Measurements from ENCODE around the gene ARMC9.

The ARMC9 gene

DNA sequence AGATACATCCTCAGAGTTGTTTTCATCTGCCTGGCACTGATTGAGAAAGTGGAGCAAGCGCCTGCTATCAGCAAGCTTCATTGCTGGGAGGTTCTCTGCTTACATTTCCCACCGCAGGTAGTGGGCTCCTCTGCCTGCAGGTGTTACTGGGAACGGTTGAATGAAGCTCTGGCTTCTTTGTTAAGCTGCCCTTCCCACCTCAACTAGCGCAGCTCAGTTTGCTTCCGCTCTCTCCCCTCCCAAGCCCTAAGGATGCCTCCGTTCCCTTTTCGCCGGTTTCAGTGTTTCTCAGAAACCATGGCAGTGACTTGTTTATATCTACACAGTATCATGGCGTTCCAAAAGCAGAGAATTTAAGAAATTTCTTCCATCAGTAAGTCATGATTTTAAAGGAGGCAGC lies 124.9 kb downstream of the ARMC9 start:
- TF ChIP-seq, protein P1, sequence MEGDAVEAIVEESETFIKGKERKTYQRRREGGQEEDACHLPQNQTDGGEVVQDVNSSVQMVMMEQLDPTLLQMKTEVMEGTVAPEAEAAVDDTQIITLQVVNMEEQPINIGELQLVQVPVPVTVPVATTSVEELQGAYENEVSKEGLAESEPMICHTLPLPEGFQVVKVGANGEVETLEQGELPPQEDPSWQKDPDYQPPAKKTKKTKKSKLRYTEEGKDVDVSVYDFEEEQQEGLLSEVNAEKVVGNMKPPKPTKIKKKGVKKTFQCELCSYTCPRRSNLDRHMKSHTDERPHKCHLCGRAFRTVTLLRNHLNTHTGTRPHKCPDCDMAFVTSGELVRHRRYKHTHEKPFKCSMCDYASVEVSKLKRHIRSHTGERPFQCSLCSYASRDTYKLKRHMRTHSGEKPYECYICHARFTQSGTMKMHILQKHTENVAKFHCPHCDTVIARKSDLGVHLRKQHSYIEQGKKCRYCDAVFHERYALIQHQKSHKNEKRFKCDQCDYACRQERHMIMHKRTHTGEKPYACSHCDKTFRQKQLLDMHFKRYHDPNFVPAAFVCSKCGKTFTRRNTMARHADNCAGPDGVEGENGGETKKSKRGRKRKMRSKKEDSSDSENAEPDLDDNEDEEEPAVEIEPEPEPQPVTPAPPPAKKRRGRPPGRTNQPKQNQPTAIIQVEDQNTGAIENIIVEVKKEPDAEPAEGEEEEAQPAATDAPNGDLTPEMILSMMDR (conservative IDR thresholded peaks at IDR 0.05; ENCODE audit: control insufficient read depth, insufficient read depth, low read depth, low read length): no peak
- no peak overlapping the region for H3K4me3 ChIP-seq (ENCODE audit: control insufficient read depth, low read depth, low read length)
- no peak for DNase-seq (ENCODE audit: low read depth)

DNA sequence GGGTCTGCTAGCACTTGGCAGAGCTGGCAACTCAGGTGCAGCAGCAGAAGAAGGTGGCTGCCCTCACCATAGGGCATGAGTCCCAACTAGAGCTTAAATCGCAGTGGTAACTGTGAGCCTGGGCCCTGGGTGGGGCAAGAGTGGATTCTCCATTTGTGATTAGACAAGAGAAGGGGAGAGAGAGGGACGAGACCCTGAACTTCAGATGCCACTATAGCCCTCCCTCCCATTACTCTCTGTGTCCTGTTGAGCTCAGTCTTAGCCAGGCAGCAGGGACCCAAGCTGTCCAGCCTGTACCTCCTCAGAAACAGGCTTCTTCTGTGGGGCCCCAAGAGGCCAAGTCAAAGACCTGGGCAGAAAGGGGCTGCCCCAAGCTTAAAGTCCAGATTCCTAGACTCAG lies 127.4 kb downstream of the ARMC9 start:
- TF ChIP-seq, protein P1 (conservative IDR thresholded peaks at IDR 0.05; ENCODE audit: control insufficient read depth, insufficient read depth, low read depth, low read length): no peak
- H3K4me3 ChIP-seq (ENCODE audit: control insufficient read depth, low read depth, low read length): no peak overlapping the region
- DNase-seq (ENCODE audit: low read depth): no peak

GRCh38 chr2:231326404-231326803 lies 128.0 kb downstream of the ARMC9 start:
- TF ChIP-seq, protein P1 (conservative IDR thresholded peaks at IDR 0.05; ENCODE audit: control insufficient read depth, insufficient read depth, low read depth, low read length): no peak
- DNase-seq (ENCODE audit: low read depth): no peak
- H3K4me3 ChIP-seq (ENCODE audit: control insufficient read depth, low read depth, low read length): no peak overlapping the region

DNA sequence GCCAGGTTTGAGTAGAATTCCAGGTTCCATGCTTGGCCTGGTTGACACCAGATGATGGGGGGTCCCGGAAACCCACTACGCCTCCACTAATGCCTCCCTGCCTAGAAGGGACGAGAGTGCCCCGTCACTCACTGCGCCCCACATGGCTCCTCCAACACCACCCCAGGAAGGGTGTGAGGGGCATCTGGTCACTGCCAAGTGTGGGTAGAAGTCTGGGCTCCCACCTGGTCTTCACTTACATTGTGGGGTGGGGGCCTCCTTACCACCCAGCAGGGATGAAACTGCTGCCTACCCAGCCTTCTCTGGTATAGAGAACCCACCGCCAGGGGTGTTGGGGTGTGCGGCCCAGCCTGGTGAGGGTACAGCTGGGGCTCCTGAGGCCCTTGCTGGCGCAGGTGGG lies 131.9 kb downstream of the ARMC9 start:
- TF ChIP-seq, protein P1 (conservative IDR thresholded peaks at IDR 0.05; ENCODE audit: control insufficient read depth, insufficient read depth, low read depth, low read length): no peak
- DNase-seq (ENCODE audit: low read depth): no peak
- H3K4me3 ChIP-seq (ENCODE audit: control insufficient read depth, low read depth, low read length): no peak overlapping the region

DNA sequence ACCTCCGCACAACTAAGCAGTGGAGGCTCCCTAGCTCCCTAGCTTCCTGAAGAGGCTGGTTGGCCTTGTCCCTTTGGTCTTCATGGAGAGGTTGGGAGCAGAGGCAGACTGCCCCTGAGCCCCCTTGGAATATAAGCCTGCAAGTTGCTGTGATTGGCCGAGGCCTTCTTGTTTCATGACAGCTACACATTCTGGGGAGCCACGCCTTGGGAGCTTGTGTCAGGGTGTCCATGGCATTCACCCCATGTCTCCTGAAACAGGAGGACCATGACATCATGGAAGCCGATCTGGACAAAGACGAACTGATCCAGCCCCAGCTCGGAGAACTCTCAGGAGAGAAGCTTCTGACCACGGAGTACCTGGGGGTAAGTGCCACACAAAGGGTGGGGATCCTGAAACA lies 133.1 kb downstream of the ARMC9 start:
- DNase-seq (ENCODE audit: low read depth): no peak
- TF ChIP-seq, protein P1 (conservative IDR thresholded peaks at IDR 0.05; ENCODE audit: control insufficient read depth, insufficient read depth, low read depth, low read length): no peak
- H3K4me3 ChIP-seq (ENCODE audit: control insufficient read depth, low read depth, low read length): no peak overlapping the region

DNA sequence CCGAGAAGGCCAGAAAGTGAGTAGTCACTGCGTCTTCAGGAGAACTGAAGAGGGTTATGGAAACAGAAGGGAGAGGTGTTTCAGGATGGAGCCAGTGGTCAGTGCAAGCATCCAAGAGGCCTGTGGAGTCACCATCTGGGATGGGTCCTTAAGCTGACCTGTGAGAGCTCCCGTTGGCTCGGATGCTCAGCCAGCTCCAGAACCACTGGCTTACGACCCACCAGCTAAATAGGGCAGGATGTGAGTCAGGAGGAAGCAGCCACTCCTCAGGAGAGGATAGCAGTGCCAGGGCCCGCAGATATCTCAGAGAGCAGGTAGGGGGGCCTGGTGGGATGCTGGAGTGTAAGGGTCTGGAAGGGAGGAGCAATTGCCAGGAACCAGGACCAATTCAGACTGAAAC lies 134.0 kb downstream of the ARMC9 start:
- peak; percentile 22 for DNase-seq (ENCODE audit: low read depth)
- TF ChIP-seq, protein P1 (conservative IDR thresholded peaks at IDR 0.05; ENCODE audit: control insufficient read depth, insufficient read depth, low read depth, low read length): no peak
- no peak overlapping the region for H3K4me3 ChIP-seq (ENCODE audit: control insufficient read depth, low read depth, low read length)

DNA sequence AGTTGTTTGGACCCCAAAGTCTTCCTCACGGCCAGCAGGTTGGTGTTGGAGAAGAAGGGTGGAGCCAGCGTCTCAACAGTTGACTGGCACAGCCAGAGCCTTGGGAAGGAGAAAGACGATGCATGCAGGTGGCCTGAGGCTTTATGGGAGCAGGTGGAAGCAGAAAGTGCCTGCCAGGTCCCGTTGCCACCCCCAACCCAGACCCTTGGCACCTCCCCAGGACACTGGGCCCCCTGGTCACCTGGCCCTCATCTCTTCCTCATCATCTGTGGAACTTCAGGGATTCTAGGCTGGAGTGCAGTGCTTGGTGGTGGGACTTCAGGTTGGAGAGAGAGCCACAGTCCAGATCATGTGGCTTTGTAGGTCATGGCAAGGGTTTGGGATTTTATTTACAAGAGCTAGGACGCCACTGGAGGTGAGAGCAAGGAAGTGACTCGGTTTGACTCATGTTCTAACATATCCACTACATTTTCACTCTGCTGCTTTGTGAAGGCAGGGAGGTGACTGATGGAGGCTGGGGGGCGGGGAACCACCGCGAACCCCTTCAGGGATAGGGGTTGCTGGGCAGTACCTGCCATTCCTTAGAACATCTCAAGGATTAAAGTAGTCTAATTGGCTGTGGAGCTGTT lies 134.6 kb downstream of the ARMC9 start:
- H3K4me3 ChIP-seq (ENCODE audit: control insufficient read depth, low read depth, low read length): no peak overlapping the region
- DNase-seq (ENCODE audit: low read depth): peak; percentile 38
- TF ChIP-seq, protein P1 (conservative IDR thresholded peaks at IDR 0.05; ENCODE audit: control insufficient read depth, insufficient read depth, low read depth, low read length): no peak
